IPS-11a (cell line): ENCODE measurements around the gene GNAT1.

Experiments used
- H3K4me3 ChIP-seq: one replicate; pipeline ENCODE4 v1.5.1; 2013; ENCODE audit warnings: low read depth, low read length, control low read depth

Gene GNAT1

DNA sequence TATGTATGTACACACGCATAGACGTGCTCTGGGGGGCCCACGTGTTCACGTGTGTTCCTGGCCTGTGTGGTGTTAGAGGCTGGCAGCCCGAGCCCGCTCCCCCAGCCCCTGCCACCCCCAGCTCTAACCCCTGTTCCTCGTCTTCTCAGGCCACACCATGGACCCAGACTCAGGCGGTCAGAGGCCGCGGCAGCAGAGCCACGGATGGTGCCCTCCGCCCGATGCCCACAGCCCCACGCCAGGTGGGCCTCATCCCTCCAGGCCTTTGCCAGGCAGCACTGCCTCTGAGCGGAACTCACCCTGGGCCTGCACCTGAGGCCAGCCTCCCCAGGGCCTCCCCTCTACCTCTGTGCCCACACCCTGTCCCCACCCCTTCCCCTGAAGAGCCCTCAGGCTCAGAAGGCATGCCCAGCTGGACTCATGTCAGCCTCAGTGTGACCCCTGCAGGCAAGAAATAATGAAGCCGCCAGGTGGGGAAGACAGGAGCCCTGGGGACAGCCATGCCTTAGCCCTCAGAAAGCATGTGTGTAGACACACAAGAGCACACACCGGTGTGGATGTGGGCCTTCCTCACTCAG, 16.4 kb upstream of the GNAT1 start:
- no peak overlapping the region for H3K4me3 ChIP-seq

DNA sequence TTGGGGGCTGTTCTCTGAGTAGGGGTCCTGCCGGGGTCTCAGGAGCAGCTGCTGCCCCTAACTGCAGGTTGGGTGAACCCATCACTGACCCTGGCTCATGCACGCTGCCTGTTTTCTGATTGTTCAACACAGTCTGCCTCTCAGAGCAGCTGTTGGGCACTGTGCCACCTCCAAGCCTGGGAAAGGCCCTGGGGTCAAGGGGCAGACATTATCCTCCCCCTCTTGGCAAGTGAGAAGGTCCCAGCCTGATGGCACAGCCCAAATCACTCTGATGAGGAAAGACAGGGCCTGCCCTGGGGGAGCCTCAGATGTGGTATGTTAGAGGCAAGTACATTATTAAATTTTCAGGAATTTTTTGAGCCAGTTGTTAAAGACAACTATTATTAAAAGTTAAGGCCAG, 14.1 kb upstream of the GNAT1 start:
- H3K4me3 ChIP-seq, result no peak overlapping the region

DNA sequence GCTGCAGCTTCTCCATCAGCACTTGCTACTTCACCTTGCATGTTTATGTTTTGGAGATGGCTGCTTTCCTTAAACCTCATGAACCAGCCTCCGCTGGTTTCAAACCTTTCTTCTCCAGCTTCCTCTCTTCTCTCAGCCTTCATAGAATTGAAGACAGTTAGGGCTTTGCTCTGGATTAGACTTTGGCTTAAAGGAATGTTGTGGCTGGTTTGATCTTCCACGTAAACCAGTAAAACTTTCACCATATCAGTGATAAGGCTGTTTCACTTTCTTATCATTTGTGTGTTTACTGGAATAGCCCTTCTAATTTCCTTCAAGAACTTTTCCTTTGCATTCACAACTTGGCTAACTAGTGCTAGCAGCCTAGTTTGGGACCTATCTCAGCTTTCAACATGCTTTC, 11.7 kb upstream of the GNAT1 start:
- H3K4me3 ChIP-seq, result no peak overlapping the region

DNA sequence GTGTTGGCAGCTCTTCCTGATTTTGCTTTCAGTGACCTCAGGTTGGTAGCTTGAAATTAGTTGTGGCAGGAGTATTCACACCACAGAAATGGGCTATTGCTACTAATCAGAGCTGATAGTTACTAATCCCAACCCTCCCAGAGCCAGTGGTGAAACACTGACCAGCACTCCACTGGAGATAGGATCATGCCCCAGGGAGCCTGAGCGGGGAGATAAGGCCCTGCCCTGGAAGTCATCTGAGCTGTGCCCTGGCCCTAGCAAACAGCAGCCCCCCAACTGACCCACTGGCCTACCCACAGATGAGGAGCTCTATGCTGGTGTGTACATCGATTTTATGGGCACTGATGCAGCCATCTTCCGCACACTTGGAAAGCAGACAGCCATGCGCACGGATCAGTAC, 9.4 kb upstream of the GNAT1 start:
- H3K4me3 ChIP-seq, result no peak overlapping the region

DNA sequence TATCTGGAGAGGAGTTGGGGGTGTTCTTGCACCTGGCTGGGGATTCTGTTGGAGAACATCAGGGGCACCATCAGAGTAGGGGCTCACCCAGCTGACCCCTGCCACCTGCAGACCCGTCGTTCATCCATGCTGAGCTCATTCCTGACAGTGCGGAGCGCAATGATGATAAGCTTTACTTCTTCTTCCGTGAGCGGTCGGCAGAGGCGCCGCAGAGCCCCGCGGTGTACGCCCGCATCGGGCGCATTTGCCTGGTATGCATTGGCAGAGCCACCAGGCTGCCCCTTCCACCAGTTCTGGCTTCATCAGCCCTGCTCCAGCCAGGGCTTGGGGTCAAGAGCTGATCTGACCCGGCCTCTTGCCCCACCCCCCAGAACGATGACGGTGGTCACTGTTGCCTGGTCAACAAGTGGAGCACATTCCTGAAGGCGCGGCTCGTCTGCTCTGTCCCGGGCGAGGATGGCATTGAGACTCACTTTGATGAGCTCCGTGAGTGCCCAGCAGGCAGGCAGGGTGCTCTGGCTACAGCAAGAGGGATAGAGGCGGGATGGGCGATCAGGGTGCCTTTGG, 8.8 kb upstream of the GNAT1 start:
- no peak overlapping the region for H3K4me3 ChIP-seq

DNA sequence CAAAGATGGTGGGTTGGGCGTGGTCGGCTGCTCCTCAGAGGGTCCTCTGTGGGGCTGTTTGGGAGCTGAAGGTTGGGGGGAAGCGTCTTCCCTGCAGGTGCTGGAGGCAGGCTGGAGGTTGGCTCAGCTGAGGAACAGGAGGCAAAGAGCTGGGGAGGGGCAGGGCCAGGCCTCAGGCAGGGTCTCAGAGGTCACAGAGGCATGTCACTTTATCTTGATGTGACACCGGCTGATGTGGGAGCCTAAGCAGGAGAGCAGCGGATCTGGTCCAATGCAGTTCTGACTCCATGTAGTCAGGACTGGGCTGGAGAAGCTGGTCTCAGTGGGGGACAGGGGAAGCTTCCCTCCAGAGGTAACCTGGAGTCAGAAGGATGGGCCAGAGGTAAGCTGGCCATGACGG, 7.7 kb upstream of the GNAT1 start:
- no peak overlapping the region for H3K4me3 ChIP-seq

- H3K4me3 ChIP-seq, result no peak overlapping the region
These were observed 7.0 kb upstream of the GNAT1 start for GRCh38 chr3:50184242-50184978.

- H3K4me3 ChIP-seq, result no peak overlapping the region
These were observed 6.2 kb upstream of the GNAT1 start for GRCh38 chr3:50185230-50185629.

GRCh38 chr3:50186096-50186495, 5.3 kb upstream of the GNAT1 start:
- no peak overlapping the region for H3K4me3 ChIP-seq

DNA sequence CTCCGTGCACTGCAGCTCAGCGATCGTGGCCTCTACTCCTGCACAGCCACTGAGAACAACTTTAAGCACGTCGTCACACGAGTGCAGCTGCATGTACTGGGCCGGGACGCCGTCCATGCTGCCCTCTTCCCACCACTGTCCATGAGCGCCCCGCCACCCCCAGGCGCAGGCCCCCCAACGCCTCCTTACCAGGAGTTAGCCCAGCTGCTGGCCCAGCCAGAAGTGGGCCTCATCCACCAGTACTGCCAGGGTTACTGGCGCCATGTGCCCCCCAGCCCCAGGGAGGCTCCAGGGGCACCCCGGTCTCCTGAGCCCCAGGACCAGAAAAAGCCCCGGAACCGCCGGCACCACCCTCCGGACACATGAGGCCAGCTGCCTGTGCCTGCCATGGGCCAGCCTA, 3.7 kb upstream of the GNAT1 start:
- no peak overlapping the region for H3K4me3 ChIP-seq

DNA sequence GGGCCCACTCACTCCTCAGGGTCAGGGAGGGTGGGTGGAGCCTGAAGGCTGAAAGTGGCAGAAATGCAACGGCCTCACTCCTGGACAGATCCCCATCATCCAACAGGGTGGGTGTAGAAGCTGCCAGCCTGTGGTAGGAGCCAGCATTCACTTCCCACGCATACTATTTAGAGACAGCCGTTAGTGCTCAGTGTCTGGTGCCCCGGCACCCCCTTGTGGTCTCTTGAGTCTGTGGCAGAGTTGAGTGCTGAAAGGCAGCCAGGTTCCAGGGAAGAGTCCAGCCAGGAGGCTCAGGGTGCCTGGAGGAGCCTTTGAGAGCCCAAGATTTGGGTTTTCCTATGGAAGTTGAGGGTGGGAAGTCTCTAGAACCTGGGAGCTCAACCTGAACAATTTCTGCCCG, 2.1 kb upstream of the GNAT1 start:
- H3K4me3 ChIP-seq, result no peak overlapping the region

DNA sequence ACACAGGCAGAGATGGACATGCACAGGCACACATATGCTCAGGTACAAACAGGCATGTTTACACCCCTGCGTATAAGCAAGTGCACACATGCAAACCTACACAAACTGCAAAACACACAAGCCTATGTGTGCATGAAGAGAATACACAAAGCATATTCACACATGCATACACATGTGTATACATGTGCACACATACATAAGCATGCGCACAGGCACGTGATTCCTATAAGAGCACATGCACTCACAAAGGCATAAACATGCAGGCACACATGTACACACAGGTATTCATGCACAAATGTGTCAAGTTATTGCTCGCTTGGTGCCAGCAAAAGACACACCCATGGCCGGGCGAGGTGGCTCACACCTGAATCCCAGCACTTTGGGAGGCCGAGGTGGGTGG, 1.4 kb upstream of the GNAT1 start:
- no peak overlapping the region for H3K4me3 ChIP-seq

GRCh38 chr3:50192124-50192523, 714 bp downstream of the GNAT1 start:
- no peak overlapping the region for H3K4me3 ChIP-seq

DNA sequence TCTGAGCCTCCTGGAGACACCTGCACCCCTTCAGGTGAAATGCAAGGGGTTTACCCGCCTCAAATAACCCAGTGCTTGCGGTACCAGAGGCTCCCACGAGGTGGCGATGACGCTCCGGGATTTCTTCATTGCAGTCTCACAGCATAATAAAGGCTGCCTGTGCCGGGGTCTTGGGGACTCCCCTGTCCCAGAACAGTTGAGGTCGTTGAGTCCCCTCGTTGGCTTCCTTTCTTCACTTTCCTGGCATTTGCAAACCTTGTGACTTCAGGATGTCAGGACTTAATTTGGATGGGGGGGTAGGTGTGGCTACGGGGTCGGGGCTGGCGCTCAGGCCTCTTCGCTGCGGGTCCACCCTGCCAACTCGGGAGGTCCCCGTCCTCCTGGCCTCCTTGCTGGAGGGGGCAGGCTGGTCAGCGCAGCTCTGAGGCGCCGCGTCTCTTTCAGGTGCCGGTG, 1.3 kb downstream of the GNAT1 start:
- no peak overlapping the region for H3K4me3 ChIP-seq

GRCh38 chr3:50193286-50193685, 1.9 kb downstream of the GNAT1 start:
- no peak overlapping the region for H3K4me3 ChIP-seq

DNA sequence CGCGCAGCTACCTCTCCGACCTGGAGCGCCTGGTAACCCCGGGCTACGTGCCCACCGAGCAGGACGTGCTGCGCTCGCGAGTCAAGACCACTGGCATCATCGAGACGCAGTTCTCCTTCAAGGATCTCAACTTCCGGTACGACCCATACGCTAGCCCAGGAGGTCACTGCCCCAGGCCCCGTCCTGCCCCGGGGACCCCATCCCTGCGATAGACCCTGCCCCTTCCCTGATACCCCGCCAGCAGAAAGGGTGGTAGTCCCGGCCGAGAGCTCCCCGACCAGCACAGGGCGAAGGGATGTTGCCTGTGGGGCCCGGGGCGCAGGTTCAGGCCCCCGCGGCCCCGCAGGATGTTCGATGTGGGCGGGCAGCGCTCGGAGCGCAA, 2.3 kb downstream of the GNAT1 start:
- H3K4me3 ChIP-seq, result no peak overlapping the region

GRCh38 chr3:50194128-50194902, 2.9 kb downstream of the GNAT1 start:
- H3K4me3 ChIP-seq, result no peak overlapping the region

GRCh38 chr3:50194903-50195500, 3.6 kb downstream of the GNAT1 start:
- H3K4me3 ChIP-seq, result no peak overlapping the region

GRCh38 chr3:50195501-50196252, 4.3 kb downstream of the GNAT1 start:
- H3K4me3 ChIP-seq, result no peak overlapping the region

GRCh38 chr3:50196253-50196801, 4.9 kb downstream of the GNAT1 start:
- no peak overlapping the region for H3K4me3 ChIP-seq
